ENCODE results near the gene FRMD4B. TPM values are rescaled to one million over a fixed set of nuclear protein-coding genes. Genes with fewer than 3 reads are reported as not detected.

Gene FRMD4B
- polyA plus RNA-seq, 3 donors = 13.2 to 21.0 (median 19.6) TPM

DNA sequence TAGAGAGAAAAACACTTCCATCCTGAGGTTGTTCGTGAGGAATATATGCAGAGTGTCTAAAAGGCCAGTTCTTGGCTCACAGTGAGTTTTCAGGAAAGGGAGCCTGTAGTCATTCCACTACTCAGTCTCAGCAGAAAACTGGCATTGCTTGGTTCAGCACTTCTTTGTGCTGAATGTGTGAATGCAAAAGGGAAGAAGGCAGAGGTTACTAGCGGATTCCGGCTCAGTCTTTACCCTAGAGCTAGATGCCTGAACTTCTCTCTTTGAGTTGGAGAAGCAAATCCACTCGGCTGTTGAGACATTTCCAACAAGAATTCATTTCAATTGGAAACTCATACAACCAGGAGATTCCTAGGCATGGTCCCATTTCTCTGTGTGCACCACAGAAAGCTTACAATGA lies 23.1 kb upstream of the FRMD4B start:
- Mint-ChIP-seq H3K4me1 (peaks cover 9% of the 10 kb centered on the region), H3K27ac (no peak overlapping the region), H3K4me3 (no peak overlapping the region), H3K36me3 (peaks cover 22 to 23% of the 10 kb centered on the region in 2 donors), H3K9me3 (peaks cover 2 to 8% (median 4%) of the 10 kb centered on the region in 7 donors), H3K27me3 (ENCODE audit: low read depth in 3 of 3) (no peaks in the 10 kb centered on the region)
- Histone ChIP-seq H4K20me1 (ENCODE audit: insufficient read depth, low read length) (no peaks in the 10 kb centered on the region), H3K9ac (ENCODE audit: insufficient read depth, low read length, poor library complexity, severe bottlenecking) (no peak overlapping the region), H3K4me3 (replicated peaks in 1 of 3; ENCODE audit: low read depth in 2 of 3, low read length in 3 of 3) (no peak overlapping the region), H3K36me3 (replicated peaks in 1 of 2; ENCODE audit: control insufficient read depth in 1 of 2, insufficient read depth in 2 of 2, low read length in 2 of 2) (peaks cover 5 to 8% of the 10 kb centered on the region in 2 donors), H3K79me2 (ENCODE audit: insufficient read depth, low read length) (no peaks in the 10 kb centered on the region), H2AFZ (ENCODE audit: insufficient read depth, low read depth, low read length, poor library complexity, severe bottlenecking) (no peak overlapping the region), H3K27ac (ENCODE audit: low read depth in 1 of 2, low read length in 2 of 2) (no peak overlapping the region), H3K4me1 (ENCODE audit: control insufficient read depth in 1 of 2, insufficient read depth in 2 of 2, low read length in 2 of 2) (peaks cover 7% of the 10 kb centered on the region in 2 donors), H3K9me3 (replicated peaks in 1 of 2; ENCODE audit: control insufficient read depth in 1 of 2, insufficient read depth in 1 of 2, low read length in 2 of 2) (peaks cover 5% of the 10 kb centered on the region in 2 donors), H3K27me3 (ENCODE audit: control insufficient read depth in 2 of 2, insufficient read depth in 2 of 2, low read length in 2 of 2) (no peaks in the 10 kb centered on the region), H3K4me2 (replicated peaks; ENCODE audit: extremely low read depth, low read length, poor library complexity, severe bottlenecking) (no peak overlapping the region)
- intact Hi-C loops (cut with micrococcal nuclease) = no loop called here
- TF ChIP-seq, protein P1, sequence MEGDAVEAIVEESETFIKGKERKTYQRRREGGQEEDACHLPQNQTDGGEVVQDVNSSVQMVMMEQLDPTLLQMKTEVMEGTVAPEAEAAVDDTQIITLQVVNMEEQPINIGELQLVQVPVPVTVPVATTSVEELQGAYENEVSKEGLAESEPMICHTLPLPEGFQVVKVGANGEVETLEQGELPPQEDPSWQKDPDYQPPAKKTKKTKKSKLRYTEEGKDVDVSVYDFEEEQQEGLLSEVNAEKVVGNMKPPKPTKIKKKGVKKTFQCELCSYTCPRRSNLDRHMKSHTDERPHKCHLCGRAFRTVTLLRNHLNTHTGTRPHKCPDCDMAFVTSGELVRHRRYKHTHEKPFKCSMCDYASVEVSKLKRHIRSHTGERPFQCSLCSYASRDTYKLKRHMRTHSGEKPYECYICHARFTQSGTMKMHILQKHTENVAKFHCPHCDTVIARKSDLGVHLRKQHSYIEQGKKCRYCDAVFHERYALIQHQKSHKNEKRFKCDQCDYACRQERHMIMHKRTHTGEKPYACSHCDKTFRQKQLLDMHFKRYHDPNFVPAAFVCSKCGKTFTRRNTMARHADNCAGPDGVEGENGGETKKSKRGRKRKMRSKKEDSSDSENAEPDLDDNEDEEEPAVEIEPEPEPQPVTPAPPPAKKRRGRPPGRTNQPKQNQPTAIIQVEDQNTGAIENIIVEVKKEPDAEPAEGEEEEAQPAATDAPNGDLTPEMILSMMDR (IDR thresholded peaks at IDR 0.05) = no peak
- no peak for DNase-seq
- no CpG with 5 or more reads among the region's 4 CpGs for WGBS (ENCODE audit: insufficient coverage)

GRCh38 chr3:69408542-69408941 lies 22.7 kb upstream of the FRMD4B start:
- intact Hi-C loops (cut with micrococcal nuclease) = no loop called here
- Histone ChIP-seq H2AFZ (ENCODE audit: insufficient read depth, low read depth, low read length, poor library complexity, severe bottlenecking) (no peak overlapping the region), H3K9me3 (replicated peaks in 1 of 2; ENCODE audit: control insufficient read depth in 1 of 2, insufficient read depth in 1 of 2, low read length in 2 of 2) (peaks cover 5% of the 10 kb centered on the region in 2 donors), H3K9ac (ENCODE audit: insufficient read depth, low read length, poor library complexity, severe bottlenecking) (no peak overlapping the region), H3K4me3 (replicated peaks in 1 of 3; ENCODE audit: low read depth in 2 of 3, low read length in 3 of 3) (no peak overlapping the region), H3K79me2 (ENCODE audit: insufficient read depth, low read length) (no peaks in the 10 kb centered on the region), H4K20me1 (ENCODE audit: insufficient read depth, low read length) (no peaks in the 10 kb centered on the region), H3K36me3 (replicated peaks in 1 of 2; ENCODE audit: control insufficient read depth in 1 of 2, insufficient read depth in 2 of 2, low read length in 2 of 2) (peaks cover 5 to 8% of the 10 kb centered on the region in 2 donors), H3K27ac (ENCODE audit: low read depth in 1 of 2, low read length in 2 of 2) (no peak overlapping the region), H3K4me2 (replicated peaks; ENCODE audit: extremely low read depth, low read length, poor library complexity, severe bottlenecking) (no peak overlapping the region), H3K27me3 (ENCODE audit: control insufficient read depth in 2 of 2, insufficient read depth in 2 of 2, low read length in 2 of 2) (no peaks in the 10 kb centered on the region), H3K4me1 (ENCODE audit: control insufficient read depth in 1 of 2, insufficient read depth in 2 of 2, low read length in 2 of 2) (peaks cover 7% of the 10 kb centered on the region in 2 donors)
- Mint-ChIP-seq H3K27ac (peak overlapping the region in 1 of 7 donors; percentile 28), H3K9me3 (peaks cover 2 to 8% (median 4%) of the 10 kb centered on the region in 7 donors), H3K27me3 (ENCODE audit: low read depth in 3 of 3) (no peaks in the 10 kb centered on the region), H3K4me3 (no peak overlapping the region), H3K4me1 (peaks cover 9% of the 10 kb centered on the region), H3K36me3 (peaks cover 22 to 23% of the 10 kb centered on the region in 2 donors)
- WGBS (ENCODE audit: insufficient coverage) = 90% methylated on average over 5 of the region's 5 CpGs
- TF ChIP-seq, protein P1 (IDR thresholded peaks at IDR 0.05) = no peak
- DNase-seq = no peak
